HG02642 (cell line): ENCODE results near the gene ZC3H10.
A peak's percentile ranks its signal among the peaks of the same experiment; 100 is the strongest.
"Not testable (repeated sequence)": the region's sequence is repeated elsewhere in the genome, so short reads cannot be mapped to it uniquely, and the experiment has no call there.

ENCODE experiments used
- ATAC-seq: cut with Tn5 transposase; IDR thresholded peaks from one replicate; pipeline ENCODE4 v1.9.1; 2021; ENCODE audit warnings: mild to moderate bottlenecking; ENCODE audit not compliant: unreplicated experiment, poor library complexity

The ZC3H10 gene

GRCh38 chr12:56152756-56153677 is 35.0 kb downstream of the ZC3H10 start:
- ATAC-seq = no peak

- ATAC-seq = no peak
Measured at GRCh38 chr12:56153678-56154065, 35.6 kb downstream of the ZC3H10 start.

- no peak for ATAC-seq
Measured at GRCh38 chr12:56154246-56154771, 36.2 kb downstream of the ZC3H10 start.

- no peak for ATAC-seq
Measured at GRCh38 chr12:56154818-56155217, 36.8 kb downstream of the ZC3H10 start.

- no peak for ATAC-seq
Measured at GRCh38 chr12:56155256-56155845, 37.3 kb downstream of the ZC3H10 start.

- not testable (repeated sequence) for ATAC-seq
Measured at GRCh38 chr12:56156464-56157200, 38.6 kb downstream of the ZC3H10 start.

GRCh38 chr12:56157201-56158028 is 39.3 kb downstream of the ZC3H10 start:
- ATAC-seq = peak; percentile 34

- peak; percentile 91 for ATAC-seq
Measured at GRCh38 chr12:56158029-56158925, 40.2 kb downstream of the ZC3H10 start, which contains the start of gene MYL6. Gene MYL6 (plus strand): TSS chr12:56158359. CDS start chr12:56158402, 43 bp downstream.

GRCh38 chr12:56158926-56159461 is 40.9 kb downstream of the ZC3H10 start:
- no peak for ATAC-seq

GRCh38 chr12:56159482-56160192 is 41.6 kb downstream of the ZC3H10 start:
- ATAC-seq = no peak

GRCh38 chr12:56160193-56160763 is 42.2 kb downstream of the ZC3H10 start:
- no peak for ATAC-seq

GRCh38 chr12:56160894-56161689 is 43.0 kb downstream of the ZC3H10 start:
- no peak for ATAC-seq

- ATAC-seq = no peak
Measured at GRCh38 chr12:56161690-56162351, 43.8 kb downstream of the ZC3H10 start.

- ATAC-seq = no peak
Measured at GRCh38 chr12:56162468-56163290, 44.6 kb downstream of the ZC3H10 start.

- no peak for ATAC-seq
Measured at GRCh38 chr12:56163533-56164344, 45.7 kb downstream of the ZC3H10 start.
